HuH-7.5 (cell line): ENCODE results near the gene GGTLC1.
"Not testable (repeated sequence)": the region's sequence is repeated elsewhere in the genome, so short reads cannot be mapped to it uniquely, and the experiment has no call there.

ENCODE experiments used
- DNase-seq: peaks from one replicate; pipeline ENCODE4 v3.0.0; 2011; ENCODE audit warnings: low spot score

The GGTLC1 gene

GRCh38 chr20:23994001-23994633 lies 5.5 kb upstream of the GGTLC1 start:
- DNase-seq, result not testable (repeated sequence)

- not testable (repeated sequence) for DNase-seq
Measured at GRCh38 chr20:23993440-23993839, 4.9 kb upstream of the GGTLC1 start.

GRCh38 chr20:23990296-23990695 lies 1.7 kb upstream of the GGTLC1 start:
- not testable (repeated sequence) for DNase-seq

GRCh38 chr20:23988966-23989365 lies 387 bp upstream of the GGTLC1 start:
- not testable (repeated sequence) for DNase-seq

- DNase-seq, result not testable (repeated sequence)
Measured at GRCh38 chr20:23986716-23987115, 1.9 kb downstream of the GGTLC1 start.

- DNase-seq, result not testable (repeated sequence)
Measured at GRCh38 chr20:23986310-23986709, 2.3 kb downstream of the GGTLC1 start.

- not testable (repeated sequence) for DNase-seq
Measured at GRCh38 chr20:23985790-23986225, 2.8 kb downstream of the GGTLC1 start.

- DNase-seq, result not testable (repeated sequence)
Measured at GRCh38 chr20:23985066-23985789, 3.4 kb downstream of the GGTLC1 start.

GRCh38 chr20:23984476-23985023 lies 4.0 kb downstream of the GGTLC1 start:
- DNase-seq, result not testable (repeated sequence)

GRCh38 chr20:23982112-23983018 lies 6.2 kb downstream of the GGTLC1 start:
- DNase-seq, result not testable (repeated sequence)

- DNase-seq, result not testable (repeated sequence)
Measured at GRCh38 chr20:23981526-23981925, 7.1 kb downstream of the GGTLC1 start.

- not testable (repeated sequence) for DNase-seq
Measured at GRCh38 chr20:23981014-23981413, 7.6 kb downstream of the GGTLC1 start.

- DNase-seq, result not testable (repeated sequence)
Measured at GRCh38 chr20:23979899-23980811, 8.4 kb downstream of the GGTLC1 start.

- DNase-seq, result not testable (repeated sequence)
Measured at GRCh38 chr20:23979380-23979779, 9.2 kb downstream of the GGTLC1 start.

- not testable (repeated sequence) for DNase-seq
Measured at GRCh38 chr20:23978457-23978856, 10.1 kb downstream of the GGTLC1 start.

GRCh38 chr20:23974966-23975365 lies 13.6 kb downstream of the GGTLC1 start:
- DNase-seq, result no peak

- no peak for DNase-seq
Measured at GRCh38 chr20:23971310-23971709, 17.3 kb downstream of the GGTLC1 start.

- DNase-seq, result no peak
Measured at GRCh38 chr20:23970049-23970448, 18.5 kb downstream of the GGTLC1 start.

- no peak for DNase-seq
Measured at GRCh38 chr20:23967616-23967979, 21.0 kb downstream of the GGTLC1 start.

- DNase-seq, result no peak
Measured at GRCh38 chr20:23966927-23967615, 21.5 kb downstream of the GGTLC1 start.
